ENCODE results near the gene BACH2.
"Not testable (repeated sequence)": the region's sequence is repeated elsewhere in the genome, so short reads cannot be mapped to it uniquely, and the experiment has no call there.

BACH2 gene

DNA sequence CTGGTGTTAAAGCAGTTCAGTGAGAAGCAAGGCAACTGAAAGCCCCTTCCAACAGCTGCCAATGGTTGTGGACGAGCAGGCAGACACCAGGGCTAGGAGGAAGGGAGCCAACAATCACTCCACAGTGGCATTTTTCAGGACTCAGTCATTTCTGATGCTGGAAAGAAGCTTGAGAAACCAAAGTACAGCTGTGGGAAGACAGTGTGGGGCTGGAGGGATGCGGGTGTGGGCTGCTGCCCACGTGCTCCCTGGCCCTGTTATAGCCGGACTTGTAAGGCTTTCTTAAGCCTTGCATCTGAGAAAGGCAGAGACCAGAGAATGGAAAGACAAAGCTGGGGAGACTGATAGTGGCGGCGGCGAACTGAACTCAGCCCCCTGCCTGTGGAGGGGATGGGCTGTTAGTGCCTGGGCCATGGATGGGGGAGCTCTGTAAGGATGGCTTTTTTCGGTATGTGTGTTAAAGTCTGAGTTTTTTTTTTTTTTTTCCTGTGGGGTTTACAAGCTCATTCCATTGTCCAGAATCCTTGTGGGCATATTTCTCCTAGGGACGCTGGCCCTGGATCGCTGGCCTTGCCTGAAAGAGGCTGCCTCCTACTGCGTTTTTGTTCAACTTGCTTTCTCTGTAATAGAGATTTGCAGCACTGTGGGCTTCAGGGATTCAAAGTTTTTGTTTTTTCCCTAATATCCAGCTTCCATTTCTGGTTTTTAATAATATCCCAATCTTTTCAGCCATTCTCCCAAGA is 310.7 kb downstream of the BACH2 start:
- DNase-seq, result peak; percentile 96

DNA sequence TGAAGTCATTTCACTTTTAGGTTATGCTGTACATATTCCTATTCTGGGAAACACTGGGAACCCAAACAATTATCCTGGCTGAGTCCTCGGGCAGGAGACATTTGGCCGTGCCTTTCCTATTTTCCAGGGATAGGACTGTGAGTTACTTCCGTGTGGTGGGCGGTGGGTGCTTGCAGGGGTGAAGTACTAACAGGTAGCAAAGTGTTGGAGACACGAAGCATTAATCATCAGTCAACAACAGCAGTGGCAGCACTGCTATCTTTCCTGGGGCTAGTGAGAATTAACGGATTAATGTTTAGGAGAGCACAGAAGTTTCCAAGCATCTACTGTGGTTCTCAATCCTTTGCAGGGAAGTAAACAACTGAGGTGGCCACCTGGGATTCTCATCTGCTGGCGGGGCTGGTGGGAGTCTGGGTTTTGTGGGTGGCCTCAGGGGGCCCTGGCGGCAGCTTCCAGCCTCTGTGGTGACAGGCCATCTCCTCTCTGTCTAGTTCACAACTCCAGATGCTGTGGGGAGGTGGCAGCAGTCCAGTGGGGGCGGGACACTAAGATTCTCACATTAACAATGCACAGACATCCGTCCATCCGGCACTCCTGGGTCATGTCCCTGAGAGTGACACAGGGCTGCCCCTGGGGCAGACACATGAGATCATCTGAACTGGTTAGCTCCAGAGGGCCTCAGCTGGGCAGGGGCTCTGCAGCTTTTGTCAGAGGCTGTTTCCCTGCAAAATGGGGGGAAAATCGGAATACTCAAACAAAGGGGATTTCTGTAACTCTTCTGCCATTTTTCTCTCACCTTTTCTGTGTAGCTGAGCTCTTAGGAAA is 311.5 kb downstream of the BACH2 start:
- DNase-seq, result peak; percentile 94

DNA sequence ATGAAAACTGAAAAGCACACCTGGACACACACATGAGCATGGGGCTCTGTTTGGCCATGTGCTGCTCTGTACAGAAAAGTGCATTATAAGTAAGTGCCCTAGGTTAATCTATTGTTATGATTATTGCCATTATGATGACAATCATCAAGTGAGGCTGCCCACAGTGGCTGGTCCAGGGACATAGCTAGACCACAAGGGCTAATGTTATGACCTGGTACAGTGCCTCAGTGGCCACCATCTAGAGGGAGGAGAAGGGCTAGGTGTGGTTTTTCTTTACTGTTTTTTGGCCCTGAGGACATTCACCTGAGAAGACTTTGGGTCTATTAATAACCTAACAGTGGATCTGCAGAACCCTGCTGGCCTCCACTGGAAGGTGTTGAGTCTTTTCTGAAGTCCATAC is 316.3 kb downstream of the BACH2 start:
- no peak for DNase-seq

DNA sequence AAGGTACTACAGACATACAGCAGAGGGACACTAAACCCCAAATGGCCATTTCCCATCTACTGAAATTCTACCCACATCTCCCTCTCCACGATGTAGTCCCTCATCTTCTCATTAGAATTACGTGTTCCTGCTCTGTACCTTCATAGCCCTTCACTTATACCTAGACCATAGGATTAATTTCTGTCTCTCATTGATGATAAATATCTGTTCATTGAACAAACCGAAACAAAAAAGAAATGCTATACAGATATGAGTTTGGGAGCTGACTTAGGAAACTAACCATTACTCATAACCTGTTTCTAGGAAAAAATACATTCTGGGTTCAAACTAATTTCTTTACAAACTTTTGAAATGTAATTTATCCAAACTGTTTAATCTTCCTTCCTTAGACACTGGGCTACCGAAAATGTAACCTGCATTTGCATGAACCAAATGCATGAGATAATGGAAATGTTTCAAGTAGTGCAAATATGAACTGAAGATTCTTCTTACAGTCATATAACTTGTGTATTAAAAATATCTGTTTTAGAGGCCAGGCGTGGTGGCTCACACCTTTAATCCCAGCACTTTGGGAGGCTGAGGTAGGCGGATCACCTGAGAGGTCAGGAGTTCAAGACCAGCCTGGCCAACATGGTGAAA is 317.0 kb downstream of the BACH2 start:
- no peak for DNase-seq

DNA sequence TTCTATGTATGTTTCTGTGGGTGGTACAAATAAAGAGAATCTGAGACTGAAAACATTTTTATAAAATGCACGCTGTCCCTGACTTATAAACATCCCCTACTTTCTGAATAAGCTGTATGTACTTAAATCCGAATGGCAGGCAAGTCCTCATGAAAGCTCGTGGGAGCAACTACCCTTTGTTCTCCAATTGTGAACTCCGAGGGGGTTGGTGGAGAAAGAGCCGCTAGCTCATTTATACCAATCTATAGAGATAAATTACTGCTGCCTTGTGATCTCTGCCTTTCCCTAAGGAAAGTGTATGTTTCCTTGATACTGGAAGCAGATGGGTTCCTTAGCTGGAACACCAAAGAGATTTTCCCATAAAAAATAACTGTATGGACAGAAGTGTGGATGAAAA is 317.9 kb downstream of the BACH2 start:
- DNase-seq, result no peak

DNA sequence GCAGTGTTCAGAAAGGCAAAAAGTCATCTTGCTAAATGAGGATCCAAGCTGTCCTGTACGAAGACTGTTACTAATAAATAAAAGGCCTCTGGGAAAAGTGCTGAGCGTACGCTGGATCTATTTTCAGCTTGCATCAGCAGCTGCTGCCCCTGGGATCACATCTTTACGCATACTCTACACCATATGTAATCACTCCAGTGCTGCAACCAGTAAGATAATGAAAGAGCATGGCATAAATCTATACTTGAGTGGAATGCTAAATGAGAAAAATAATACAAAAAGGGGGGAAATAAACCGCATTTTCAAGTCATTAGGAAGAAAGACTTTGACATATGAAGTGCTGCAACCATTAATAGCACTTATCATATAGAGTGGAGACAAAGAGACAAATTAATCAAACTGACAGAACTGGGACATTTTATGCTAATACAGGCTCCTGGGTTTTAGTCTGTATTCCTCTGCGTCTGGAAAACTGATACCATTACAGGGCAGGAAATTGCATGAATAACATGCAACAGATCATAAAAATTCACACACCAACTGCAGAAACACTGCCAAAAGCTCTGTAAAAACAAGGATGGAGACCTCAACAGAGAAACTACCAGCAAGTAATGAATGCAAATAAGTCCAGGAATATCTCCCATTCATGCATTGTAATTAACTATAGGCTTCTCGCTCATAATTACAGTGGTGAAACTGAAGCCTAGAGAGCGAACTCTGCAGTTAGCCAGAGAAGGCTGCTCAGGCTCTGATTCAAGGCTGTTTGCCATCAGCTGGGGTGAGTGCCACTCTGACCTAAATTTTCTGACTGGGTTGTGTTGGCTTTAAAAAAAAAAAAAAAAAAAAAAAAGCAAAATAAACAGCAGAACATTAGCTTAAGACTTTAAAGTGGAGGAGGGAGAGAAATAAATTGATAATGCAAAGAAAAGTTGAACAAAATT is 318.6 kb downstream of the BACH2 start:
- DNase-seq, result peak; percentile 71

DNA sequence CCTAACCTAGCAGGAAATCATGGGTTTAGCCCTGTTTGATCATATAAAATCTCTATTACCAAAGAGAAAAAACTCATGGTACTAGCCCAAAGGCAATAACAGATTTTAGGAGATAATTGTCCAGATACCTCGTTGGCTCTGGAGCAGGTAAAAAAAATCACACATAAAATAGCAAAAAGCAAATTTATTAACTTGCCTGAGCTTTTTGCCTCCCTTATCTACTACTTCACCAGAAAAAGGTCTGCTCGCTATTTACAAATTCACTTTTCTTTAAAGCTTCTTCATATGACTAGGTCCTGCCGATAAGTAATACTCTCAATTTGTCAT is 320.0 kb downstream of the BACH2 start:
- DNase-seq, result no peak

DNA sequence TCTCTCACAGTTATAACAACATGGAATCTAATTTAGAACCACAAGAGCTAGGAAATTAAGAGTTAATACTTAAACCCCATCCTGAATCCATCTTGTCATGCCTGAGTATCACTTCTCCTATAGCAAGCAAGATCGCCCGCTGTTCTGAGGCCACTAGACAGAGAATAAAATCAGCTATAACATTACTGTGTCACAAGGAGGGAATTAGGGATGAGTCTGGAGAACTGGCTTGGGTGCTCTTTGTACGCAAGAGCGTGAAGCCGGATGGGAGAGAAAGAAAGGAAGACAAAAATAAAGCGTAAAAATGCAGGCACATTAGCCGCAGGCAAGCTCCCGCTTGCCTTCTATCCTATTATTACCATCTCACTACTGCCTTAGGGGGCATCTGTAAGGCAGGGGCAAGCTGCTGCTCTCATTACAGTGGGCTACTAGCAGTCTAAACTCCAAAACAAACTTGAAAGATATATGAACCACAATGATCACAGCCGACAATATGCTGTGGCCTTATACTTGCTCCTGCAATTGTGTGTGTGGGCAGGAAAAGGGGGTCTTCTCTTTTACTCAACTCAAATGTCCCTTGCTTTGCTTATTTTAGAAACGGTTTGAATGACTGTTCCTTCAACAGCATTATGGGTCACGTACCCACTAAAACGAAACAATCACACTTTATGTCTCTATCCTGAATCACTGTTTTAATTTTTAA is 320.5 kb downstream of the BACH2 start:
- no peak for DNase-seq

DNA sequence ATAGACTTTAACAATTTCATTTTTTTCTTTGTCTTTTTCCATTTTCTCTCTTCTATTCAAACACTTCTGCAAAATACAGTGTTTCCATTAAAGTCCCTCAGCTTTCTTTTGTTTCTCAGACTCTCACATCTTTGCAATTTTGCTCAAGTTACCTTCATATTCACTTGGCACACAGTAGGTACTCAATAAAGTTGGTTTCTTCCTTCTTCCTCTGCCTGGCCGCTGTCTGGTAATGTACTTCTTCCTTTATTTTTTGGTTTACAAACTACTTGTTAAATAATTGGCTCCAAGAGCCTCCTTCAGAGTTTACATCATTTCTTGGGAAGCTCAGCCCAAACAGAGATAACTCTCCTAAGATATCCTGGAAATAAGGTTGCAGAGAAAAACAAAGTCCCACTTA is 321.3 kb downstream of the BACH2 start:
- no peak for DNase-seq

DNA sequence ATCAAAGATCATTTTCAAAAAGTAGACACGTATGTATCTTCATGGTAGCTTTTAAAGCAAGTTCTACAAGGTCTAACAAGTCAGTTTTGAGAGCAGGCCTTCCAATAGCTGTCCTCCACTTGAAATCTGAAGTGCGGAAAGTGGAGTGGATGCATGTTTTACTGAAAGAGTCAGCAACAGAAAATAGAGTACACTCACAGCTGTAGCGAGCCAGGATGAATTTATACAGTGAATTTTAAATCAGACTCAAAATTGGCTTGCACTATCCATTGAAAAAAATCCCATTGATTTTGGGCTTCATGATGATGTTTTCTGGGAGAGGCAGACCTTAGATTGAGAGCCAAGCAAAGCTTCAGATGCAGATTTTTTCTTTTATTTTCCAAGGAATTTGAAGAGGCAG is 321.8 kb downstream of the BACH2 start:
- DNase-seq, result no peak

DNA sequence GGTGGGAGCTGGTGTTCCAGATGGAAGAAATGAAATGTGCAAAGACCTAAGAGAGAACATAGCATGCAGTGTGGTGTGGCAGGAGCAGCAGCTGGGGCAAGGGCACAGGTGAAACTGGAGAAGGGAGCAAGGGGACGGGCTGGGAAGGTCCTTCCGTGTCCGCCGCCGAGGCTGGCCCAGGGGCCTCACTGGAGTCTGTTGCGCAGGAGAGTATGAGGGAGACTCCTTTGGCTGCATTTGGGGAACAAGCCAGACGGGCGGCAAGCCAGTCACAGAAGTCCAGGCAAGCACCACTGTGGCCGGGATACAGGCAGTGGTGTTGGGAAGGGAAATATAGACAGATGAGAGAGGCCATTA is 324.6 kb downstream of the BACH2 start:
- no peak for DNase-seq

DNA sequence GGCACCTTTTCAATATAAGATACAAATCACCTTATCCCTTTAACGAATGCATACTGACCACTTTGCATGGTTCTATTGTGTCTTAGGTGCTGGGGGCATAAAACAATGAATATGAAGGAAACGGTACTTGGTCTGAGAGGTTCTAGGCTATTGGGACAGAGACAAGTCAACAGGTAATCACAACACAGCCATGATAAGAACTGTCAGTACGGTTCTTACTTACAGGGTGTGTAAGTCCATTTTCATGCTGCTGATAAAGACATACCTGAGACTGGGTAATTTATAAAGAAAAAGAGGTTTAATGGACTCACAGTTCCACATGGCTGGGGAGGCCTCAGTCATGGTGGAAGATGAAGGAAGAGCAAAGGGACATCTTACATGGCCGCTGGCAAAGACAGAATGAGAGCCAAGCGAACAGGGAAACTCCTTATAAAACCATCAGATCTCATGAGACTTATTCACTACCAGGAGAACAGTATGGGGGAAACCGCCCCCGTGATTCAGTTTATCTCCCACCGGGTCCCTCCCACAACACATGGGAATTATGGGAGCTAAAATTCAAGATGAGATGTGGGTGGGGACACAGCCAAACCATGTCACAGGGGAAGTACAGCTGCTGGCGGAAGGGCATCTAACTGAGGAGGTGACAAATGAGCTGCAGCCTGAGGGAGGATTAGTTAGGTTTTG is 325.2 kb downstream of the BACH2 start:
- DNase-seq, result not testable (repeated sequence)

DNA sequence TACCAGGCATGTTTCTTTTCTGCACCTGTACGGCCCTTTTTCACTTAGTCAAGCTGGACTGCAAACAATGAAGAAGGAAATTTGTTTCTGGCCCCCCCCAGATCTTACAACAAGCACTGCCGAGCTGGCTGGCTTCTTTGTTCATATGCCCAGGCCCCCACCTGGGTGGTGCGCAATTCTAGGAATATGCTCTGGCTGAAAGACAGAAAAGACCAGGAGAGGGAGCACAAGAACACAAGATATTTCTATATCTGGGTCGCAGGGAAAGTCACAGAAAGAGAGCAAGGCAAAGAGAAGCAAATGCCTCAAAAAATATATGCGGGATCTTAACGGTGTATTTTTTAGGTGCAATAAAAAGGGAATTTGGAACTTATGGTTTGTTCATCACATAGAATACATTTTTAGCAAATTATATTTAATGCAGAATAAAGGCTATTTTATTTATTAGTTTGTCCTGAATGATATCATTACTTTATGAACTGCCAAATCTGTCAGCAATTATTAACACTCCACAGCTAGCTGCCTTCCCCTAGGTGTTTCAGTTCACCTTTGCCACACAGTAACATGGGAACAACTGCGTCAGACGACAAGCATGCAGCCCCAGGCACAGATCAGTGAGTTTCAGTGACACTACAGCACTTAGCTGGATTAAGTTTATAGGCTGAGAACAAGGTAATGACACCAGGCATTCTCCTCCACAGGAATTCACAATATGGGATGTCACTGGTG is 325.9 kb downstream of the BACH2 start:
- peak; percentile 71 for DNase-seq

DNA sequence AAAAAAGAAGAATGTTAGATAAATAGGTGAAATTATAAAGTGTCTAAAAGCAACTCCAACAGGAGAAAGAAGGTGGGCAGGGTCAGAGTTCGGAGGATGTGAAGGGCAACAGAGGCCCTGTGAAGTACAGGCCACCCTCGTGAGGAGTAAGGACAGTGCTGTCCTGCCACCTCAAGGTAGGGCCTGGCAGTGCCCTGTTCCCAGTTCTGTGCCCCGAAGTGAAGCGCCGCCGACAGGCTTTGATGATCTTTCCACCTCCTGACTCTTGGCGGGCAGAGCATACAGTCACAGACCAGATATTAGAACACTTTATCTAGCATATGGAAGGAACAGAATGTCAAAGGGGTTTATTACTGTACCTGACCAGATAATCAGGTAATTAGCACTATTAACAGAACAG is 326.6 kb downstream of the BACH2 start:
- no peak for DNase-seq

DNA sequence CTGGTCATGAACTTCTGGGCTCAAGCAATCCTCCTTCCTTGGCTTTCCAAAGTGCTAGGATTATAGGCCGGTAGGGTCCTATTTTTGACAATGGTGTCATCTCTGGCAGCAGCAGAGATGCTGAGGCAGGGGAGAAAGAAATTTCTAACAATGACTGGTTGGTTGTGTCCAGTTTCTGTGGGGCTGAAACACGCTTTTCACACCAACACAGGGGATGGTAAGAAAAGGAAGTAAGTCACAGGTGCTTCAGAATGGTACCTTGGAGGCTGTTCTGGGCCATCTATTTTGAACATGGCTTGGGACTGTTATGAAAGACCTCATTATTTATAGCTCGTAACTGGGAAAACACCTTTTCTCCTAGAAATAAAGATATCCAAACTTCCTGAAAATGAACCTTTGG is 329.7 kb downstream of the BACH2 start:
- no peak for DNase-seq

DNA sequence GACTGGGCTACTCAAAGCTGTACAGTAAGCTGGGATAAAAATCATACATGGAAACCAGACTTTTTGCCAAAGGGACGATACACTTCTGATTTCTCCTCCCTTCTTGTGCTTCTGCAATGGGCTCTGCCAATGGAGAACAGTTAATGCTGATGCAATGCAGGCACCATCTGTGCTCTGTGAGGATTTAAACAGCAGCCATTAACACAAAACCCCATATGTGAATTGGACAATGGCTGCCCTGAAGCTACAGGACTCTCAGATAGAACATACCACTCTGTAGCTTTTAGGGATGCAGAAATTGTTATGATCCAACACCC is 330.5 kb downstream of the BACH2 start:
- DNase-seq, result no peak

DNA sequence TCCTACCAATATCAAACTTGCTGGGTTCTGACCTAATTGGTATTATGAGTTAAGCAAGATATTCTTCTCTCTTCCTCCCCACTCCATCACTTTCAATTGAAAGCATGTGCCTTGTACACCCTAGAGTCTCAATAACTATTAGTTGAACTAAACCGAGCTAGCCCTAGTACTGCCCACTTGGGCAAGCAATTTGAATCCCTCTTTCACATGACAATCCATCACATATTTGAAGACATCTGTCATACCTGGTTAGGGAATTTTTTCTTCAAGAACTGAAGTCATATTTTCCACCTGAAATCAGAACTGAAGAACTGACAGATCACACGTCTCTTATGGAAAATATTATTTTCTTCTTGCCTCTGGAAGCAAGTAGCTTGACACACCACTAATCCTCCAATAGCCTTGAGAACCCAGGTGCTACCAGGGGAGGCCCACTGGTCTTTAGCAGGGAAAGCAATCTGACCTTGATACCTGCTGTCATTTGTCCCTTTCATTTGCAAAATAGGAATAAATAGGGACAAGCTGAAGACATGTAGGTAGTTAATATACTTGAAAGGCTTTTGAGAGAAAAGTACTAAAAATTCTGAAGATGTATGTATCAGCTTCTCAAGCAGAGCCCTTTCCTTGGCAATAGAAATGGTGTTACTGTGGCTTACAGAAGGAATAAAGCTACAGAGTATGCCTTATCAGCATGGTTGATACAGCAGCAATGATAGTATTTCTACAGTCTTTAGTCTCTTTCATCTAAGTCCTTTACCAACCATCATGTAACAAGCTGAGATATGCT is 331.0 kb downstream of the BACH2 start:
- no peak for DNase-seq

DNA sequence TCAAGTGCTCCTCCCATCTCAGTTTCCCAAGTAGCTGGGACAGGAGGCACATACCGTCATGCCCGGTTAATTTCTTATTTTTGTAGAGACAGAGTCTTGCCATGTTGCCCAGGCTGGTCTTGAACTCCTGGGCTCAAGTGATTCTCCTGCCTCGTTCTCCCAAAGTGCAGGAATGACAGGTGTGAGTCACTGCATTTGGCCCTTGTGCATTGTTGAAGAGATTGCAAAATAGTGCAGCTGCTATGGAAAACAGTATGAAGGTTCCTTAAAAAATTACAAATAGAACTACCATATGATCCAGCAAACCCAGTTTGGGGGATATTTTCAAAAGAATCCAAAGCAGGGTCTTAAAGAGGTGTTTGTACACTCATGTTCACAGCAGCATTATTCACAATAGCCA is 333.3 kb downstream of the BACH2 start:
- DNase-seq, result no peak

DNA sequence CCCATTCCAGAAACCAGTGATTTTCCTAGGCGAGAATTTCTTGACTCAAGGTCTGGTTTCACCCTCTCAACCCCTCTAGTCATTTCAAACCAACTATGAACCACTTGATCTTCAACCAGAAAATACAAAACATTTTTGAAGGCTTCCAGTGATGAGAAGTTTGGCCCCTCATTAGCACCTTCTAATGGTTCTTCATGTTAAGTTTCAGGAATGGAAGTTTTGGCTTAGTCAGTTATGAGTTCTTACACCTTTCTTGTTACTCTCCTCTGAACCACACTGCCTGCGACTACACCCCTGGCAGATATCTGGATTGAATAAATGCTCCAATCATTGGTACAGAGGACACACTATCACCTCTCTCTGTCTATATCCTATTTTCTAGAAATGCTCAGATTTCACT is 335.2 kb downstream of the BACH2 start:
- DNase-seq, result no peak

DNA sequence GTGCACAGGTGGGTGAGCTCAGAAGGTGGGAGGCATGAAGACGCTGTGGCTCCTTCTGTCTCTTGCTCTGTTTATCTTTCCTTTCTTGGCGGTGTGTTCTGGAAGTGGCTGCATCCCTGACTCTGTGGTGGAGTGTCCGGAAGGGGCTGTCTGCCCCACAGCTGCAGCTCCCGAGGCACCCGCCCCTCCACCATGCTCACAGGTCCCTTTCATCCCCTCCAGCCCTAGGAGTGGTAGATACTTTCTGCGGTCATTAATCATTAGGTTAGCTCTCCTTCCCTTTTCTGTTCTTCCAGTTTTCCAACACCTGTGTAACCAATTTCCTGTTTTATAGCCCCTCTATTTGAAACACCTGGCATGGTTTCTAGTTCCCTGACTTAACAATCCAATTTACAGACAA is 336.8 kb downstream of the BACH2 start:
- no peak for DNase-seq
